HPDE6-E6E7 (cell line): ENCODE data around the gene AJAP1.

Experiments used
- DNase-seq: peaks from one replicate; pipeline ENCODE4 v3.0.0; 2011; ENCODE audit warnings: missing footprints; ENCODE audit errors: extremely low spot score

Gene AJAP1

GRCh38 chr1:4699376-4700301 is 45.2 kb downstream of the AJAP1 start:
- DNase-seq: no peak

- DNase-seq: no peak
Measured at GRCh38 chr1:4700801-4701200, 46.4 kb downstream of the AJAP1 start.

GRCh38 chr1:4701276-4701675 is 46.9 kb downstream of the AJAP1 start:
- DNase-seq: no peak

GRCh38 chr1:4702464-4702863 is 48.1 kb downstream of the AJAP1 start:
- no peak for DNase-seq

- DNase-seq: no peak
Measured at GRCh38 chr1:4702932-4703331, 48.5 kb downstream of the AJAP1 start.

- no peak for DNase-seq
Measured at GRCh38 chr1:4703646-4704045, 49.2 kb downstream of the AJAP1 start.

- DNase-seq: no peak
Measured at GRCh38 chr1:4708840-4709507, 54.6 kb downstream of the AJAP1 start.

- no peak for DNase-seq
Measured at GRCh38 chr1:4709641-4710040, 55.2 kb downstream of the AJAP1 start.

- DNase-seq: no peak
Measured at GRCh38 chr1:4710592-4711415, 56.4 kb downstream of the AJAP1 start.

GRCh38 chr1:4711416-4712275 is 57.2 kb downstream of the AJAP1 start:
- DNase-seq: no peak

- DNase-seq: no peak
Measured at GRCh38 chr1:4713669-4714068, 59.3 kb downstream of the AJAP1 start.

GRCh38 chr1:4716406-4716805 is 62.0 kb downstream of the AJAP1 start:
- no peak for DNase-seq

GRCh38 chr1:4718071-4718470 is 63.7 kb downstream of the AJAP1 start:
- DNase-seq: no peak

- no peak for DNase-seq
Measured at GRCh38 chr1:4723106-4723505, 68.7 kb downstream of the AJAP1 start.

- DNase-seq: no peak
Measured at GRCh38 chr1:4724001-4724400, 69.6 kb downstream of the AJAP1 start.

GRCh38 chr1:4724695-4725250 is 70.4 kb downstream of the AJAP1 start:
- DNase-seq: no peak

- no peak for DNase-seq
Measured at GRCh38 chr1:4725416-4725815, 71.0 kb downstream of the AJAP1 start.

- no peak for DNase-seq
Measured at GRCh38 chr1:4726620-4727341, 72.4 kb downstream of the AJAP1 start.

- no peak for DNase-seq
Measured at GRCh38 chr1:4728319-4729089, 74.1 kb downstream of the AJAP1 start.

GRCh38 chr1:4729090-4729471 is 74.7 kb downstream of the AJAP1 start:
- DNase-seq: no peak
